ENCODE data around the gene HEXB.
A peak's percentile ranks its signal among the peaks of the same experiment; 100 is the strongest.

Gene HEXB

GRCh38 chr5:74684900-74685851 is at the start of gene HEXB:
HEXB (plus strand) TSS chr5:74685233; CDS start chr5:74685261, 28 bp downstream.
- DNase-seq (ENCODE audit: low read depth in 3 of 3): peak; percentile 74 to 84 (median 75)

- no peak for DNase-seq (ENCODE audit: low read depth in 3 of 3)
Measured at GRCh38 chr5:74636149-74636548, 48.9 kb upstream of the HEXB start.

- DNase-seq (ENCODE audit: low read depth in 3 of 3): no peak
Measured at GRCh38 chr5:74636552-74636951, 48.5 kb upstream of the HEXB start.

GRCh38 chr5:74638544-74638969 is 46.5 kb upstream of the HEXB start:
- no peak for DNase-seq (ENCODE audit: low read depth in 3 of 3)

GRCh38 chr5:74638970-74639806 is 45.8 kb upstream of the HEXB start:
- DNase-seq (ENCODE audit: low read depth in 3 of 3): no peak

GRCh38 chr5:74639807-74640449 is 45.1 kb upstream of the HEXB start:
- DNase-seq (ENCODE audit: low read depth in 3 of 3): no peak

GRCh38 chr5:74640450-74640953 is 44.5 kb upstream of the HEXB start, which contains the start of gene ENC1:
ENC1 (minus strand) TSS chr5:74640728; CDS start chr5:74636485, 4,243 bp downstream.
- DNase-seq (ENCODE audit: low read depth in 3 of 3): peak; percentile 47 to 56 (median 51)

- DNase-seq (ENCODE audit: low read depth in 3 of 3): no peak
Measured at GRCh38 chr5:74640954-74641734, 43.9 kb upstream of the HEXB start.

GRCh38 chr5:74641735-74642542 is 43.1 kb upstream of the HEXB start:
- no peak for DNase-seq (ENCODE audit: low read depth in 3 of 3)

GRCh38 chr5:74642543-74642863 is 42.5 kb upstream of the HEXB start:
- DNase-seq (ENCODE audit: low read depth in 3 of 3): no peak

GRCh38 chr5:74643111-74643562 is 41.9 kb upstream of the HEXB start:
- DNase-seq (ENCODE audit: low read depth in 3 of 3): no peak

GRCh38 chr5:74647096-74647495 is 37.9 kb upstream of the HEXB start:
- no peak for DNase-seq (ENCODE audit: low read depth in 3 of 3)

- no peak for DNase-seq (ENCODE audit: low read depth in 3 of 3)
Measured at GRCh38 chr5:74648835-74649293, 36.2 kb upstream of the HEXB start.

- no peak for DNase-seq (ENCODE audit: low read depth in 3 of 3)
Measured at GRCh38 chr5:74649421-74649973, 35.5 kb upstream of the HEXB start.

- DNase-seq (ENCODE audit: low read depth in 3 of 3): no peak
Measured at GRCh38 chr5:74651710-74652109, 33.3 kb upstream of the HEXB start.

GRCh38 chr5:74652576-74652975 is 32.5 kb upstream of the HEXB start:
- no peak for DNase-seq (ENCODE audit: low read depth in 3 of 3)

GRCh38 chr5:74653991-74654390 is 31.0 kb upstream of the HEXB start:
- DNase-seq (ENCODE audit: low read depth in 3 of 3): no peak

GRCh38 chr5:74655206-74655605 is 29.8 kb upstream of the HEXB start:
- no peak for DNase-seq (ENCODE audit: low read depth in 3 of 3)

GRCh38 chr5:74655716-74656115 is 29.3 kb upstream of the HEXB start:
- no peak for DNase-seq (ENCODE audit: low read depth in 3 of 3)

- no peak for DNase-seq (ENCODE audit: low read depth in 3 of 3)
Measured at GRCh38 chr5:74657165-74657564, 27.9 kb upstream of the HEXB start.
